Small intestine (tissue), 7 donors: ENCODE measurements around the gene SRI. TPM values are rescaled to one million over a fixed set of nuclear protein-coding genes. Genes with fewer than 3 reads are reported as not detected.
"Not testable (repeated sequence)": the region's sequence is repeated elsewhere in the genome, so short reads cannot be mapped to it uniquely, and the experiment has no call there.

Experiments
- DNase-seq, 2 donors: peaks; one replicate each; pipeline versions ENCODE4 v3.0.0 to v3.0.0-alpha.2; 2013
- FAIRE-seq: peaks from 2 replicates; lab custom pipeline; 2012; peaks lifted over from hg19 to GRCh38; lab: Jason Lieb, UNC
- H3K27ac ChIP-seq, 3 donors: one replicate each; pipeline ENCODE4 v1.5.1; 2013; ENCODE audit warnings: low read length in 2 of 3, mild to moderate bottlenecking in 2 of 3, control low read depth in 1 of 3, inconsistent platforms in 1 of 3, low read depth in 1 of 3, moderate library complexity in 1 of 3
- H3K27me3 ChIP-seq, 3 donors: one replicate each; pipeline ENCODE4 v1.6.1; 2013; ENCODE audit warnings: low read length in 3 of 3, inconsistent platforms in 1 of 3; ENCODE audit not compliant: control insufficient read depth in 3 of 3, insufficient read depth in 3 of 3
- H3K36me3 ChIP-seq, 3 donors: one replicate each; pipeline ENCODE4 v1.6.1; 2013; ENCODE audit warnings: low read length in 3 of 3, inconsistent platforms in 1 of 3, low read depth in 1 of 3, mild to moderate bottlenecking in 1 of 3, moderate library complexity in 1 of 3; ENCODE audit not compliant: control insufficient read depth in 3 of 3, insufficient read depth in 2 of 3
- H3K4me1 ChIP-seq, 3 donors: one replicate each; pipeline ENCODE4 v1.6.1; 2013; ENCODE audit warnings: low read length in 2 of 3, inconsistent platforms in 1 of 3, low read depth in 1 of 3, mild to moderate bottlenecking in 1 of 3, moderate library complexity in 1 of 3; ENCODE audit not compliant: control insufficient read depth in 3 of 3, insufficient read depth in 2 of 3
- H3K4me3 ChIP-seq, 3 donors: one replicate each; pipeline ENCODE4 v1.5.1; 2013; ENCODE audit warnings: low read length in 3 of 3, control low read depth in 1 of 3, inconsistent platforms in 1 of 3, low read depth in 1 of 3, mild to moderate bottlenecking in 1 of 3, moderate library complexity in 1 of 3
- H3K9me3 ChIP-seq, 2 donors: one replicate each; pipeline ENCODE4 v1.6.1; 2013; ENCODE audit warnings: low read depth in 1 of 2, low read length in 1 of 2; ENCODE audit not compliant: control insufficient read depth in 2 of 2, insufficient read depth in 1 of 2
- WGBS, 3 donors: extraction: QIAGEN DNeasy Blood & Tissue Kit; methylation state at CpG; one replicate each; pipeline ENCODE4 v1.1.7; 2013; 5-methylcytosine and 5-hydroxymethylcytosine counted together
- polyA plus RNA-seq, 4 donors: library from polyadenylated mRNA; stranded (reverse) in 3 of 4; unstranded in 1 of 4; fragments of 200-250 nt in 3 of 4; fragments of 120-200 nt in 1 of 4; gene quantifications; one replicate each; pipeline versions ENCODE4 v1.2.1 to v1.2.3, GENCODE V29; 2013
- donor health status: healthy with polysubstance abuse.
- donor health status: control.
- donor health status: control.
- donor health status: Bipolar disorder and iron deficiency.
- donor health status: healthy.

The SRI gene
- polyA plus RNA-seq, 4 donors: 202 to 569 (median 476) TPM

GRCh38 chr7:88167223-88167622 lies 52.6 kb downstream of the SRI start:
- 83 to 85% (median 84%) methylated on average over 2 of the region's 2 CpGs for WGBS, 3 donors

GRCh38 chr7:88165697-88166096 lies 54.1 kb downstream of the SRI start:
- Histone ChIP-seq H3K27ac (no peak overlapping the region), H3K36me3 (no peaks in the 10 kb centered on the region), H3K4me1 (no peaks in the 10 kb centered on the region), H3K4me3 (no peak overlapping the region), H3K27me3 (no peaks in the 10 kb centered on the region), H3K9me3 (no peaks in the 10 kb centered on the region)
- DNase-seq (no peak), FAIRE-seq (no peak)

More at GRCh38 chr7:88167223-88167622, 52.6 kb downstream of the SRI start:
- H3K4me3 ChIP-seq: no peak overlapping the region
- FAIRE-seq: no peak
- no peak for DNase-seq
- H3K4me1 ChIP-seq: no peaks in the 10 kb centered on the region
- H3K27me3 ChIP-seq: no peaks in the 10 kb centered on the region
- H3K27ac ChIP-seq: no peak overlapping the region
- H3K36me3 ChIP-seq: no peaks in the 10 kb centered on the region
- no peaks in the 10 kb centered on the region for H3K9me3 ChIP-seq

GRCh38 chr7:88159741-88160140 lies 60.1 kb downstream of the SRI start:
- not testable (repeated sequence) for H3K27ac ChIP-seq, H3K4me1 ChIP-seq, FAIRE-seq, H3K4me3 ChIP-seq, H3K36me3 ChIP-seq, H3K27me3 ChIP-seq, H3K9me3 ChIP-seq, DNase-seq
- WGBS, 3 donors: 73 to 76% (median 74%) methylated on average over 2 of the region's 2 CpGs

GRCh38 chr7:88156356-88156755 lies 63.5 kb downstream of the SRI start:
- no peak for FAIRE-seq
- Histone ChIP-seq H3K27ac (no peak overlapping the region), H3K36me3 (peaks cover 0 to 1% (median 0%) of the 10 kb centered on the region in 3 donors), H3K4me1 (no peaks in the 10 kb centered on the region), H3K27me3 (no peaks in the 10 kb centered on the region), H3K9me3 (no peaks in the 10 kb centered on the region), H3K4me3 (no peak overlapping the region)
- DNase-seq: no peak
- 52 to 67% (median 60%) methylated on average over 1 of the region's 1 CpG for WGBS, 3 donors

GRCh38 chr7:88155756-88156155 lies 64.1 kb downstream of the SRI start:
- FAIRE-seq (no peak), DNase-seq (no peak)
- Histone ChIP-seq H3K36me3 (peaks cover 0 to 3% (median 0%) of the 10 kb centered on the region in 3 donors), H3K9me3 (no peaks in the 10 kb centered on the region), H3K4me1 (no peaks in the 10 kb centered on the region), H3K27me3 (no peaks in the 10 kb centered on the region), H3K4me3 (no peak overlapping the region), H3K27ac (no peak overlapping the region)
- WGBS, 3 donors: 87 to 92% (median 91%) methylated on average over 4 of the region's 4 CpGs

Other genes with a start within 250 kb of the SRI start
- gene STEAP4, start 86.9 kb upstream of the SRI start, polyA plus RNA-seq: 1 to 10 TPM in 1 of 4 donors, under 1 TPM in 3; 0.22 to 5.7 (median 0.43) TPM